Measurements from ENCODE around the gene LPP. TPM values are rescaled to one million over a fixed set of nuclear protein-coding genes. Genes with fewer than 3 reads are reported as not detected.

The LPP gene
- total and polyA plus RNA-seq, 4 donors = 11.1 to 219 (median 66.5) TPM

DNA sequence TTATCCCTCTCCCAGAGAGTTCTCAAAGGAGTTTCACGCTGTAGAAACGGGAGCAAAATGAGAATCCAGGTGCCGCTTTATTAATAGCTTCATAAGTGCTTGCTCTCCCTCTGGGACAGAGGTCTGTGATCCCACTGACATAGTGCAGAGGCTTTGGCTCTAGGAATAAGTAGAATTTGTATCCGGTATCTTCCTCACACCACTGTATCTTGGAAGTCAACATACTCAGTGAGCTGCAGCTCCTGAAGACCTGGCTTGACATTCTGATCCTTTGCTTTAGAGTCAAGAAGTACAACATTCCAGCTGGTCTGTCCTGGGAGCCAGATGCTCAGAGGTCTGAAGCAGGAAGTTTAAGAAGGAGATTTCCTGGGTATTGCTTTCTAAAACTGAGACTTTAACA, 323.0 kb downstream of the LPP start:
- 71 to 92% methylated on average over 4 of the region's 4 CpGs for WGBS, 2 donors
- H3K27ac ChIP-seq (ENCODE audit: low read depth in 1 of 2, low read length in 1 of 2) = peak overlapping the region in 1 of 2 donors; percentile 59
- H3K9ac ChIP-seq (ENCODE audit: insufficient read depth in 1 of 2, low read length in 2 of 2) = no peak overlapping the region
- TF ChIP-seq, protein P1, sequence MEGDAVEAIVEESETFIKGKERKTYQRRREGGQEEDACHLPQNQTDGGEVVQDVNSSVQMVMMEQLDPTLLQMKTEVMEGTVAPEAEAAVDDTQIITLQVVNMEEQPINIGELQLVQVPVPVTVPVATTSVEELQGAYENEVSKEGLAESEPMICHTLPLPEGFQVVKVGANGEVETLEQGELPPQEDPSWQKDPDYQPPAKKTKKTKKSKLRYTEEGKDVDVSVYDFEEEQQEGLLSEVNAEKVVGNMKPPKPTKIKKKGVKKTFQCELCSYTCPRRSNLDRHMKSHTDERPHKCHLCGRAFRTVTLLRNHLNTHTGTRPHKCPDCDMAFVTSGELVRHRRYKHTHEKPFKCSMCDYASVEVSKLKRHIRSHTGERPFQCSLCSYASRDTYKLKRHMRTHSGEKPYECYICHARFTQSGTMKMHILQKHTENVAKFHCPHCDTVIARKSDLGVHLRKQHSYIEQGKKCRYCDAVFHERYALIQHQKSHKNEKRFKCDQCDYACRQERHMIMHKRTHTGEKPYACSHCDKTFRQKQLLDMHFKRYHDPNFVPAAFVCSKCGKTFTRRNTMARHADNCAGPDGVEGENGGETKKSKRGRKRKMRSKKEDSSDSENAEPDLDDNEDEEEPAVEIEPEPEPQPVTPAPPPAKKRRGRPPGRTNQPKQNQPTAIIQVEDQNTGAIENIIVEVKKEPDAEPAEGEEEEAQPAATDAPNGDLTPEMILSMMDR (IDR thresholded peaks at IDR 0.05; ENCODE audit: control extremely low read depth, extremely low read depth) = no peak
- H3K4me1 ChIP-seq (ENCODE audit: control insufficient read depth in 5 of 5, insufficient read depth in 5 of 5, low read length in 5 of 5) = peaks cover 0 to 15% (median 0%) of the 10 kb centered on the region in 5 donors
- peaks cover 0 to 2% (median 0%) of the 10 kb centered on the region in 4 donors for H3K36me3 ChIP-seq (ENCODE audit: control insufficient read depth in 4 of 4, insufficient read depth in 4 of 4, low read length in 4 of 4)
- H3K4me3 ChIP-seq = no peak overlapping the region
- ATAC-seq (ENCODE audit: insufficient read depth, low FRiP score) = no peak
- no peaks in the 10 kb centered on the region for H3K9me3 ChIP-seq (ENCODE audit: control insufficient read depth in 4 of 4, insufficient read depth in 3 of 4, low read length in 3 of 4)
- no peaks in the 10 kb centered on the region for H3K27me3 ChIP-seq (ENCODE audit: control insufficient read depth in 3 of 3, insufficient read depth in 3 of 3, low read length in 2 of 3)
- DNase-seq = no peak

DNA sequence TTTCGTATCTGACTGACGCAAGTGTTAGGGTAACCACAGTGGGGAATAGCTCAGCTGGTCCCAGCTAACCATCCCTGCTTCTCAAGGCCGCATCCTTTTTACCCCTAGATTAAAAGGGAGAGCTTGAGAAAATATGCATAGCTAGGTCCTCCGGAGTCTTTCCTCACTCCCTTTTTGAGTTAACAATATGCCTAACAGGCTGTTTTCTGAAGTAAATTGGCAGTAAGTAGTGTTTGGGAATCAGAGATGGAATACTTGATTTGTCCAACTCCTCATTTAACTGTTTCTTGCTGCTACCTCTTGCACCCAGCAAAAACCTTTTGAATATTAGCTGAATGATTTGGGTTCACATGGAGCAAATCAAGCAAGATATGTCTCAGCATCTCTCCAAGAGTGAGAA, 326.1 kb downstream of the LPP start:
- no peak overlapping the region for H3K4me3 ChIP-seq
- 96% methylated on average over 4 of the region's 4 CpGs for WGBS, 2 donors
- no peak overlapping the region for H3K27ac ChIP-seq (ENCODE audit: low read depth in 1 of 2, low read length in 1 of 2)
- H3K9me3 ChIP-seq (ENCODE audit: control insufficient read depth in 4 of 4, insufficient read depth in 3 of 4, low read length in 3 of 4) = no peaks in the 10 kb centered on the region
- ATAC-seq (ENCODE audit: insufficient read depth, low FRiP score) = no peak
- H3K9ac ChIP-seq (ENCODE audit: insufficient read depth in 1 of 2, low read length in 2 of 2) = no peak overlapping the region
- H3K27me3 ChIP-seq (ENCODE audit: control insufficient read depth in 3 of 3, insufficient read depth in 3 of 3, low read length in 2 of 3) = no peaks in the 10 kb centered on the region
- DNase-seq = no peak
- peaks cover 0 to 20% (median 0%) of the 10 kb centered on the region in 5 donors for H3K4me1 ChIP-seq (ENCODE audit: control insufficient read depth in 5 of 5, insufficient read depth in 5 of 5, low read length in 5 of 5)
- H3K36me3 ChIP-seq (ENCODE audit: control insufficient read depth in 4 of 4, insufficient read depth in 4 of 4, low read length in 4 of 4) = peaks cover 0 to 9% (median 6%) of the 10 kb centered on the region in 4 donors
- TF ChIP-seq, protein P1 (IDR thresholded peaks at IDR 0.05; ENCODE audit: control extremely low read depth, extremely low read depth) = no peak

DNA sequence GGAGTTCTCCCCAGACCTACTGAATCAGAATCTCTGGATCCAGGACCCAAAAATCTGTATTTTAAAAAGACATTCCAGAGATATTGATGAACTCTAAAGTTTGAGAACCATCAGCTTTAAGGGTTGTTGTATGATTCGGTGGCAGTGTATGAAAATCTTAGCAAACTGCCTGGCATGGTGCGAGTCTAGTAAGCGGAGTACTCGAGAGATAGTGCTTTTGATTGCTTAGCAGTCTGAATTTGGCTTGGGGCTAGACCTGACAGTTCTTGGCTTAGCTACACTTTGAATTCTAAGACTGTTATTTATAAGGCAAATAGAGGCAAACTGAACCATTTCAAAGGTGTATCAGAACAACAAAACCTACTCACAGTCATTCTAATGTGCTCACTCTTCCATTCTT, 329.0 kb downstream of the LPP start:
- no peaks in the 10 kb centered on the region for H3K27me3 ChIP-seq (ENCODE audit: control insufficient read depth in 3 of 3, insufficient read depth in 3 of 3, low read length in 2 of 3)
- WGBS, 2 donors = 74 to 77% methylated on average over 4 of the region's 4 CpGs
- DNase-seq (no peak), ATAC-seq (ENCODE audit: insufficient read depth, low FRiP score) (no peak)
- no peak overlapping the region for H3K4me3 ChIP-seq
- no peaks in the 10 kb centered on the region for H3K9me3 ChIP-seq (ENCODE audit: control insufficient read depth in 4 of 4, insufficient read depth in 3 of 4, low read length in 3 of 4)
- TF ChIP-seq, protein P1 (IDR thresholded peaks at IDR 0.05; ENCODE audit: control extremely low read depth, extremely low read depth) = no peak
- peaks cover 0 to 13% (median 0%) of the 10 kb centered on the region in 5 donors for H3K4me1 ChIP-seq (ENCODE audit: control insufficient read depth in 5 of 5, insufficient read depth in 5 of 5, low read length in 5 of 5)
- H3K36me3 ChIP-seq (ENCODE audit: control insufficient read depth in 4 of 4, insufficient read depth in 4 of 4, low read length in 4 of 4) = peaks cover 0 to 13% (median 10%) of the 10 kb centered on the region in 4 donors
- no peak overlapping the region for H3K27ac ChIP-seq (ENCODE audit: low read depth in 1 of 2, low read length in 1 of 2)
- no peak overlapping the region for H3K9ac ChIP-seq (ENCODE audit: insufficient read depth in 1 of 2, low read length in 2 of 2)

DNA sequence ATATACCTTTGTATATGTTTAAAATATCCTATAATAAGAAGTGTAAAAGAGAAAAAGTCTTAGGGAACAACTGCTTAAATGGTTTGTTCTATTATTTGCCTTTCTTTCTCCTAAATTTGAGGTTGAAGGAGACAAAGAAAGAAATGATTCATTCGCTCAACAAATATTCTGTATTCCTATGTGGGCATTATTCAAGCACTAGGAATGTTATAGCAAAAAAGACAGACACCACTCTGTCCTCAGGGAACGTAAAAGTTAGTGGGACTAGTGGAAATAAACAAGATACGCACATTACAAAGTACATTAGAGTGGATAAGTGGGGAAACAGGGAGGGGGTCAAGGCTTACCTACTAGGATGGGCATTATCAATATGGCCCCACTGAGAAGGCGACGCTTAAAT, 332.2 kb downstream of the LPP start:
- Histone ChIP-seq H3K27ac (ENCODE audit: low read depth in 1 of 2, low read length in 1 of 2) (no peak overlapping the region), H3K4me3 (no peak overlapping the region), H3K27me3 (ENCODE audit: control insufficient read depth in 3 of 3, insufficient read depth in 3 of 3, low read length in 2 of 3) (no peaks in the 10 kb centered on the region), H3K9me3 (ENCODE audit: control insufficient read depth in 4 of 4, insufficient read depth in 3 of 4, low read length in 3 of 4) (no peaks in the 10 kb centered on the region), H3K9ac (ENCODE audit: insufficient read depth in 1 of 2, low read length in 2 of 2) (no peak overlapping the region), H3K36me3 (ENCODE audit: control insufficient read depth in 4 of 4, insufficient read depth in 4 of 4, low read length in 4 of 4) (peaks cover 3 to 13% (median 10%) of the 10 kb centered on the region in 4 donors), H3K4me1 (ENCODE audit: control insufficient read depth in 5 of 5, insufficient read depth in 5 of 5, low read length in 5 of 5) (peaks cover 0 to 13% (median 0%) of the 10 kb centered on the region in 5 donors)
- 98% methylated on average over 5 of the region's 5 CpGs for WGBS, 2 donors
- ATAC-seq (ENCODE audit: insufficient read depth, low FRiP score) = no peak
- TF ChIP-seq, protein P1 (IDR thresholded peaks at IDR 0.05; ENCODE audit: control extremely low read depth, extremely low read depth) = no peak
- no peak for DNase-seq
